Measurements from ENCODE around the gene SLCO2A1.

The SLCO2A1 gene

GRCh38 chr3:133881492-133881891, 148.2 kb downstream of the SLCO2A1 start:
- DNase-seq (ENCODE audit: extremely low spot score) = no peak
- no peak for TF ChIP-seq FOXK2 (IDR thresholded peaks at IDR 0.05)
- TF ChIP-seq FOXM1 (IDR thresholded peaks at IDR 0.05; ENCODE audit: borderline replicate concordance) = no peak
- TF ChIP-seq CTBP1 (IDR thresholded peaks at IDR 0.05; ENCODE audit: borderline replicate concordance) = no peak
- TF ChIP-seq SUZ12 (IDR thresholded peaks at IDR 0.05) = no peak
- no peak for TF ChIP-seq FOXA1 (IDR thresholded peaks at IDR 0.05)
- TF ChIP-seq ZNF384 (IDR thresholded peaks at IDR 0.05) = no peak
- TF ChIP-seq PKNOX1 (IDR thresholded peaks at IDR 0.05) = no peak
- TF ChIP-seq BHLHE40 (IDR thresholded peaks at IDR 0.05; ENCODE audit: borderline replicate concordance) = no peak
- CTCF ChIA-PET = no interaction called here
- POLR2A ChIA-PET = no interaction called here

GRCh38 chr3:133880886-133881455, 148.8 kb downstream of the SLCO2A1 start:
- CTCF ChIA-PET = no interaction called here
- TF ChIP-seq CTBP1 (IDR thresholded peaks at IDR 0.05; ENCODE audit: borderline replicate concordance) (no peak), ZNF384 (IDR thresholded peaks at IDR 0.05) (no peak), TARDBP (IDR thresholded peaks at IDR 0.05) (no peak), FOXM1 (IDR thresholded peaks at IDR 0.05; ENCODE audit: borderline replicate concordance) (no peak), SUZ12 (IDR thresholded peaks at IDR 0.05) (no peak)
- POLR2A ChIA-PET = no interaction called here
- no peak for DNase-seq (ENCODE audit: extremely low spot score)

GRCh38 chr3:133880287-133880686, 149.4 kb downstream of the SLCO2A1 start:
- ChIA-PET POLR2A (no interaction called here), CTCF (no interaction called here)
- TF ChIP-seq ZNF384 (IDR thresholded peaks at IDR 0.05) = no peak
- no peak for TF ChIP-seq LEF1 (IDR thresholded peaks at IDR 0.05; ENCODE audit: borderline replicate concordance)
- no peak for TF ChIP-seq PKNOX1 (IDR thresholded peaks at IDR 0.05)
- TF ChIP-seq L3MBTL2 (conservative IDR thresholded peaks at IDR 0.05) = no peak
- no peak for TF ChIP-seq ARNT (IDR thresholded peaks at IDR 0.05)
- TF ChIP-seq CTBP1 (IDR thresholded peaks at IDR 0.05; ENCODE audit: borderline replicate concordance) = no peak
- TF ChIP-seq HDGF (IDR thresholded peaks at IDR 0.05; ENCODE audit: borderline replicate concordance) = no peak
- no peak for TF ChIP-seq NFRKB (IDR thresholded peaks at IDR 0.05)
- no peak for TF ChIP-seq FOXA1 (IDR thresholded peaks at IDR 0.05)
- TF ChIP-seq SUZ12 (IDR thresholded peaks at IDR 0.05) = no peak
- no peak for TF ChIP-seq FOXK2 (IDR thresholded peaks at IDR 0.05)
- TF ChIP-seq TARDBP (IDR thresholded peaks at IDR 0.05) = no peak
- no peak for DNase-seq (ENCODE audit: extremely low spot score)

GRCh38 chr3:133878518-133878917, 151.2 kb downstream of the SLCO2A1 start:
- ChIA-PET POLR2A (no interaction called here), CTCF (no interaction called here)
- TF ChIP-seq NFRKB (IDR thresholded peaks at IDR 0.05) = no peak
- no peak for TF ChIP-seq L3MBTL2 (conservative IDR thresholded peaks at IDR 0.05)
- TF ChIP-seq FOXK2 (IDR thresholded peaks at IDR 0.05) = no peak
- TF ChIP-seq LEF1 (IDR thresholded peaks at IDR 0.05; ENCODE audit: borderline replicate concordance) = no peak
- TF ChIP-seq SUZ12 (IDR thresholded peaks at IDR 0.05) = no peak
- no peak for TF ChIP-seq CTBP1 (IDR thresholded peaks at IDR 0.05; ENCODE audit: borderline replicate concordance)
- no peak for TF ChIP-seq ELF4 (IDR thresholded peaks at IDR 0.05)
- TF ChIP-seq SP1 (IDR thresholded peaks at IDR 0.05) = no peak
- no peak for TF ChIP-seq FOXA1 (IDR thresholded peaks at IDR 0.05)
- no peak for TF ChIP-seq BHLHE40 (IDR thresholded peaks at IDR 0.05; ENCODE audit: borderline replicate concordance)
- TF ChIP-seq HDGF (IDR thresholded peaks at IDR 0.05; ENCODE audit: borderline replicate concordance) = no peak
- TF ChIP-seq FOXM1 (IDR thresholded peaks at IDR 0.05; ENCODE audit: borderline replicate concordance) = no peak
- TF ChIP-seq ZNF384 (IDR thresholded peaks at IDR 0.05) = no peak
- no peak for TF ChIP-seq PKNOX1 (IDR thresholded peaks at IDR 0.05)
- TF ChIP-seq ARNT (IDR thresholded peaks at IDR 0.05) = no peak
- TF ChIP-seq TARDBP (IDR thresholded peaks at IDR 0.05) = no peak
- no peak for DNase-seq (ENCODE audit: extremely low spot score)

All from HEK293T (cell line).